OCI-LY1 (cell line): ENCODE measurements around the gene CD302.

Source experiments
- H2AFZ ChIP-seq: fragments of 200-600 bp; sonication (generic), shearing (Covaris generic); 2 replicates; pipeline ENCODE4 v1.6.0; 2014; ENCODE audit warnings: antibody characterized with exemption, mild to moderate bottlenecking, low read length
- H3F3A ChIP-seq: fragments of 200-600 bp; sonication (generic), shearing (Covaris generic); 2 replicates; pipeline ENCODE4 v1.6.0; 2014; ENCODE audit warnings: mild to moderate bottlenecking, antibody characterized with exemption, low read length, moderate library complexity; ENCODE audit not compliant: insufficient read depth
- H3K27ac ChIP-seq: fragments of 200-600 bp; sonication (generic); 2 replicates; pipeline ENCODE4 v1.5.1; 2014; ENCODE audit warnings: low read length, mixed run types, mild to moderate bottlenecking, low read depth; ENCODE audit not compliant: poor library complexity, severe bottlenecking
- H3K27me3 ChIP-seq: fragments of 200-600 bp; sonication (generic); 2 replicates; pipeline ENCODE4 v1.6.0; 2014; ENCODE audit warnings: antibody characterized with exemption, mild to moderate bottlenecking, low read length, moderate library complexity; ENCODE audit not compliant: insufficient read depth
- H3K36me3 ChIP-seq: fragments of 200-600 bp; sonication (generic); 2 replicates; pipeline ENCODE4 v1.6.1; 2014; ENCODE audit warnings: mild to moderate bottlenecking, antibody characterized with exemption, low read length, moderate library complexity, mixed read lengths; ENCODE audit not compliant: insufficient read depth
- H3K4me1 ChIP-seq: fragments of 200-600 bp; sonication (generic); 2 replicates; pipeline ENCODE4 v1.5.1; 2014; ENCODE audit warnings: mild to moderate bottlenecking, low read length, moderate library complexity; ENCODE audit not compliant: insufficient read depth, severe bottlenecking
- H3K4me2 ChIP-seq: fragments of 200-600 bp; sonication (generic), shearing (Covaris generic); 2 replicates; pipeline ENCODE4 v1.6.1; 2014; ENCODE audit warnings: low read length
- H3K4me3 ChIP-seq: fragments of 200-600 bp; sonication (generic); 2 replicates; pipeline ENCODE4 v1.5.1; 2014; ENCODE audit warnings: low read length, low read depth, mild to moderate bottlenecking, mixed read lengths; ENCODE audit not compliant: poor library complexity, severe bottlenecking
- H3K79me2 ChIP-seq: fragments of 200-600 bp; shearing (Covaris generic); 2 replicates; pipeline ENCODE4 v1.6.1; 2016; ENCODE audit warnings: mixed run types, low read length, mixed read lengths; ENCODE audit not compliant: insufficient read depth
- H3K9ac ChIP-seq: fragments of 200-600 bp; sonication (generic), shearing (Covaris generic); 2 replicates; pipeline ENCODE4 v1.6.1; 2014; ENCODE audit warnings: mild to moderate bottlenecking, low read length, mixed read lengths
- H3K9me2 ChIP-seq: fragments of 200-600 bp; sonication (generic), shearing (Covaris generic); 2 replicates; pipeline ENCODE4 v1.6.1; 2014; ENCODE audit warnings: low read depth, mild to moderate bottlenecking, low read length, mixed read lengths
- H3K9me3 ChIP-seq: fragments of 200-600 bp; shearing (Covaris generic); 2 replicates; pipeline ENCODE4 v1.6.1; 2014; ENCODE audit warnings: low read length, mixed read lengths
- H4K20me1 ChIP-seq: fragments of 200-600 bp; sonication (generic), shearing (Covaris generic); 2 replicates; pipeline ENCODE4 v1.6.0; 2016; ENCODE audit warnings: mild to moderate bottlenecking, low read length; ENCODE audit not compliant: insufficient read depth
- CTCF ChIP-seq: fragments of 200-600 bp; sonication (generic), shearing (Covaris generic); IDR thresholded peaks from 2 replicates; pipeline ENCODE4 v1.5.1; 2017; ENCODE audit warnings: mild to moderate bottlenecking, antibody characterized with exemption, low read length, moderate library complexity, mixed read lengths
- EZH2 ChIP-seq: fragments of 200-600 bp; sonication (generic), shearing (Covaris generic); IDR thresholded peaks from 2 replicates; pipeline ENCODE4 v1.8.0; 2017; ENCODE audit warnings: borderline replicate concordance, mixed run types, mild to moderate bottlenecking, antibody characterized with exemption, low read length, moderate library complexity, mixed read lengths

Gene CD302

GRCh38 chr2:159736048-159736447 lies 62.0 kb downstream of the CD302 start:
- Histone ChIP-seq H3F3A (no peaks in the 10 kb centered on the region), H3K9me3 (no peaks in the 10 kb centered on the region), H3K9ac (no peak overlapping the region), H3K4me2 (no peak overlapping the region), H3K4me1 (no peaks in the 10 kb centered on the region), H3K27ac (no peak overlapping the region), H2AFZ (no peak overlapping the region), H4K20me1 (no peaks in the 10 kb centered on the region), H3K4me3 (no peak overlapping the region), H3K9me2 (no peaks in the 10 kb centered on the region), H3K27me3 (no peaks in the 10 kb centered on the region), H3K79me2 (peaks cover 67% of the 10 kb centered on the region), H3K36me3 (peaks cover 95% of the 10 kb centered on the region)
- no peak for TF ChIP-seq CTCF
- no peak for TF ChIP-seq EZH2

- Histone ChIP-seq H3K9ac (no peak overlapping the region), H3K4me3 (no peak overlapping the region), H3K27me3 (no peaks in the 10 kb centered on the region), H3K79me2 (peaks cover 67% of the 10 kb centered on the region), H2AFZ (no peak overlapping the region), H3K4me1 (no peaks in the 10 kb centered on the region), H3K36me3 (peaks cover 98% of the 10 kb centered on the region), H4K20me1 (no peaks in the 10 kb centered on the region), H3K9me2 (no peaks in the 10 kb centered on the region), H3K9me3 (no peaks in the 10 kb centered on the region), H3F3A (no peaks in the 10 kb centered on the region), H3K4me2 (no peak overlapping the region), H3K27ac (no peak overlapping the region)
- no peak for TF ChIP-seq EZH2
- no peak for TF ChIP-seq CTCF
These were observed 62.4 kb downstream of the CD302 start for GRCh38 chr2:159735648-159736047.

GRCh38 chr2:159728629-159729028 lies 69.4 kb downstream of the CD302 start:
- H4K20me1 ChIP-seq = no peaks in the 10 kb centered on the region; the same call in 1 of the 2 replicates

More at GRCh38 chr2:159728629-159729028, 69.4 kb downstream of the CD302 start:
- H3K27ac ChIP-seq = no peak overlapping the region
- H3K9ac ChIP-seq = no peak overlapping the region
- H3K9me2 ChIP-seq = no peaks in the 10 kb centered on the region
- H3F3A ChIP-seq = no peaks in the 10 kb centered on the region
- no peak overlapping the region for H2AFZ ChIP-seq
- peaks cover 85% of the 10 kb centered on the region for H3K79me2 ChIP-seq
- H3K36me3 ChIP-seq = peaks cover 93% of the 10 kb centered on the region
- no peaks in the 10 kb centered on the region for H3K4me1 ChIP-seq
- no peaks in the 10 kb centered on the region for H3K9me3 ChIP-seq
- H3K4me2 ChIP-seq = no peak overlapping the region
- no peaks in the 10 kb centered on the region for H3K27me3 ChIP-seq
- H3K4me3 ChIP-seq = no peak overlapping the region
- TF ChIP-seq EZH2 (no peak), CTCF (no peak)
